GM12872 (cell line): ENCODE results near the gene PRRT4.

Experiments used
- CTCF ChIP-seq: IDR thresholded peaks from 3 replicates; pipeline ENCODE4 v1.5.1; 2011; ENCODE audit warnings: low read depth, mild to moderate bottlenecking, low read length, moderate library complexity; ENCODE audit not compliant: insufficient read depth

PRRT4 gene

GRCh38 chr7:128361411-128362379, at the start of gene PRRT4:
PRRT4 (minus strand) TSS chr7:128361690.
- TF ChIP-seq CTCF, result no peak

GRCh38 chr7:128410451-128410753, 48.9 kb upstream of the PRRT4 start:
- TF ChIP-seq CTCF, result no peak

GRCh38 chr7:128409596-128410450, 48.3 kb upstream of the PRRT4 start, which contains the start of gene IMPDH1:
IMPDH1 (minus strand) TSS chr7:128409982; CDS start chr7:128409901, 81 bp downstream.
- no peak for TF ChIP-seq CTCF

GRCh38 chr7:128408709-128409595, 47.5 kb upstream of the PRRT4 start:
- TF ChIP-seq CTCF, result no peak

- TF ChIP-seq CTCF, result no peak
Measured at GRCh38 chr7:128407751-128408708, 46.5 kb upstream of the PRRT4 start.

GRCh38 chr7:128407233-128407589, 45.7 kb upstream of the PRRT4 start:
- no peak for TF ChIP-seq CTCF
